NOMO-1 treated with dmso at 0.1 percent for 144 hours (cell line): ENCODE measurements around the gene TP53INP2.
"Not testable (repeated sequence)": the region's sequence is repeated elsewhere in the genome, so short reads cannot be mapped to it uniquely, and the experiment has no call there.

Source experiments
- DNase-seq: peaks from one replicate; lab custom pipeline; 2025; ENCODE audit not compliant: unreplicated experiment; lab: John Stamatoyannopoulos, UW

TP53INP2 gene

DNA sequence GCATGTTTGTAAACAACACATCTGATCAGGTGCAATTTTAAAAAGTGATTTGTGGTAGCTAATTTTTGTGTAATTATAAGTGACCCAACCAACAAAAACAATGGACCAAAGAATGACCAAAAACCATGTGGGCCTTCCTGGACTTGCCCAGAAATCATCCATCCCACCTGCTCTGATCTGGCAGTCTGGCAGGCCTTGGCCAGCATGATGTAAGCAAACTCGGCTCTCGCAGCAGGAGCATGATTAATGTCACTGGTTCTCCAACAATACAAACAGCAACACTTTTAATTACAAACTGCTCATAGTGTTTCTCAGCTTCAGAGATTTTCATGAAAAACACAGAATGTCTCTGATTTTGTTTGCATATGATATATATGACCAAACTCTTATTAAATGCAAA lies 16.1 kb downstream of the TP53INP2 start:
- no peak for DNase-seq

GRCh38 chr20:34722560-34722959 lies 18.4 kb downstream of the TP53INP2 start:
- DNase-seq = not testable (repeated sequence)

DNA sequence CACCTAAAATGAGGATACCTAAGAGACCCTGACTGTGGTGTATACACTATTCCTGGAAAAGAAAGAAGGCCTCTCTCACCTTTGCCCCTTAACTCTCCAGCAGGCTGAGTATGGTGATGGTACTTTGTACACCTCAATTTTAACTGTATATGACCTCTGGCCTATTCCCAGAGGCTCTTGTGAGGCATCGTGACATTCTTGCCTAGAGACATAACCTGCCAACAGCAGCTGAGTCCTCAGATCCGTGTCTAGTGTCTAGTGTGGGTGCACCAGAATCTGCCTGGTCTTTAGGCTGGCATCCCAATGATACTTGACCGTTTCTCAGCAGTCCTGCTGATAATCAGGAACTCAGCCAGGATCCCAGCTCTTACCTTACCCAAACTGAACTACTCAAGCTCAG lies 20.0 kb downstream of the TP53INP2 start:
- no peak for DNase-seq

- no peak for DNase-seq
Measured at GRCh38 chr20:34729416-34729815, 25.3 kb downstream of the TP53INP2 start.

DNA sequence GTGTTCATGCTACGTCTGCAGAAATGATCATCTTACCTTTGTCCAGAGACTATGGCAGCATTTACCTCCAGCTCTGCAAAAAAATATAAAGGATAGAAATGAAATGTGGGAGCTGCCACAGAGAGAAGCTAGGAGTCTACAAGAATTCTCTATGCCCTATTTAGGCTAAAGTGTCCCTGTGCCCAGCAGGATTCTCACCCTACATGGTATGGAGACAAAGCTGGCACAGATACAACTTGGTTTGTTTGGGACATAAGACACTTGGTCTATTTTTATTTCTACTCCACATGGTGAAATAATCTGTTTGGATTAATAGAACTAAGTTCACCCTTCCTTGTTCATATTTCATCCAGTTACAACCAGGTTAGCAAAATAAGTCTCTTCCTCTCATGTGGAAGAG lies 28.4 kb downstream of the TP53INP2 start:
- DNase-seq = no peak

DNA sequence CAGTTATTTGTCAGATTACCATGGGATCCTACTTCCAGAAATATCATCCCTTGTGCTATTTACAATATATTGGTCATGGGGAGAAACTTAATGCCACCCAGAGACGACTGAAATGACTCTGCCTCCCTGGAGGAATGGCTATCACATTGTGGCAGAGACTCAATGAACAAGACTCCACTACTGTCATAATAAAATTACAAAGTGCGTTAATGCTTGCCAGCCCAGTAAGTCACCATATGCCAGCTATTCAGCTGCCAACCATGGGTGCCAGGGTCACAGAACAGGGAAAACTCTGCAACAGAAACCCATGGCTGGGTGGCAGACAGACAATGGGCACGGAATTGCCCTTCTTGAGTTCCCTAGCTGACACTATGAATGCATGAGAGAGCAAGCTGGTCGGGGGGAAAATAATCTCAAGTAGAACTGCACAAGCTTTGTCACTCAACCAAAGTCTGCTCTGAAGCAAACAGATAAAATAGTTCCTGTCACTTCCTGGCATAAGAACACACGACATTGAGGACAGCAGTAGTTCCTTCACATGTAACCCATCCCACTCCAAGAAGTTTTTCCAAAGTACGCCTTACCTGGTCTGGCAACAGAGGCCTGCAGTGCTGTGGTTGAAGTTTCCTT lies 32.1 kb downstream of the TP53INP2 start:
- no peak for DNase-seq

- no peak for DNase-seq
Measured at GRCh38 chr20:34743039-34743438, 38.9 kb downstream of the TP53INP2 start.

- DNase-seq = no peak
Measured at GRCh38 chr20:34744340-34744739, 40.2 kb downstream of the TP53INP2 start.

GRCh38 chr20:34744847-34745246 lies 40.7 kb downstream of the TP53INP2 start:
- no peak for DNase-seq

DNA sequence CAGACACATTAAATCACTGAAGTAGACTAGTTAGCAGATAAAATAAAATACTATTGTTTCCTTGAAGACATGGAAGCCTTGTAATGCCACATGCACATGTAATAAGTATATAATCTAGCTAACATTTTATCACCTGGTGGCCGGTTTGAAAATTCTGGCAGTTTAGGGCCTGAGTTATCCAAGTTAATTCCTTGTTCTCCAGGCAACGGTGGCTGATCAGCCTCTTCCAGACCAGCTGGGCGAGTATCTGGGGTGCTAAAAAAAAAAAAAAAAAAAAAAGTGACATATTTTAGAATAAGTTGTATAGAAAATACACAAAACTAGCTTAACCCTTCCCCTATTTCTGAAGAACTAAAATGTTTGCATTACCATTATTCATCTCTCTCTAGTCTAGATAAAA lies 42.5 kb downstream of the TP53INP2 start:
- DNase-seq = no peak

- no peak for DNase-seq
Measured at GRCh38 chr20:34747479-34747878, 43.3 kb downstream of the TP53INP2 start.

DNA sequence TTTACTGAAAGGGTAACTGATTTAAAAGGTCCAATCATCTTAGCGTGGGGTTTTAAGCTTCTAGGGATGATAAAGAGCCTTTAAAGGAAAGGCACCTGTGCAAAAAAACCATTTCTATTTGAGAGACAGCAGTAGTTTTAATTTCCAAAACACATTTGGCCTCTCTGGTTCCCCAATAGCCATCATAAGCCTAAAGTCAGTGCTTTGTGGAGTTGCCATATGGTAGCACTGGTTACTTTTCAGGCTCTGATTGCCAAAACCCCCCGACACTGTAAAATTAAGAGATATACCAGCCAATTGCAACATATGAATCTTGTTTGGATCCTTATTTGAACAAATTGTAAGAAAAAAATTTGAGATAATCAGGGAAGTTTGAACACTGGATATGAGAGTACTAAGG lies 44.6 kb downstream of the TP53INP2 start:
- DNase-seq = no peak

DNA sequence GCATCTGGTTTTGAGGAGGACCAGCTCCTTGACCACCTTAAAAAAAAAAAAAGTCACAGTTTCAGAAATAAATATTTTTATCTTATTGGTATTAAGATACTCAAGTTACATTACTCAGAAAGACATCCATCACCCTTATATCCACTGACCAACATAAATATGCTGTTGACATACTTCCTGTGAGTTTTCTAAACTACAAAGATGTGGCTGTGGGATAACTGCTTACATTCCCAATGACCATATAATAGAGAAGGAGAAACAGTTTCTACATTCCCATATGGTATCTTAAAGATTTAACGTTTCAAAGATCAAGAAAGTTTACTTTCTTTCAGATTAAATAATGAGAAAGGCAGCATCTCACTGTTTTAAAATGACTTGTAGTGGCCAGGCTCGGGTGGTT lies 46.3 kb downstream of the TP53INP2 start:
- DNase-seq = no peak

DNA sequence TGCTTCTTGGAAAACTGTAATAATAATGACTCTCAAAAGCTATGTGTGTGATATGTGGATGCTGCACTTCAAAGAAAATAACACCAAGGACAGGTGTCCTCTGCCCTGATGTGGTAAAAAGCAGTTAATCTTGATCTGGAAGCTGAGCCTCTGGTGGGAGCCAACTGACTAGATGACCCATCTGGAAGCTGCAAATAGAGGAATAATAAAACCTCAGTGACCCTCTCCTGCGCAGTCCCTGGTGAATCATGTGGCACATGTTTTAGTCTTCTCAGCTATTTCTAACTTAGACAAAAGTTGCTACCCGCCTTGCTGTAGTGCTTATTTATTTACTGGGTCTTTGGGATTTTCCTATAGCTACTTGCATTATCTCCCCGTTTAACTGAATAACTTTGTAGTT lies 47.3 kb downstream of the TP53INP2 start:
- DNase-seq = no peak

GRCh38 chr20:34753706-34754461 lies 49.7 kb downstream of the TP53INP2 start:
- no peak for DNase-seq

- DNase-seq = no peak
Measured at GRCh38 chr20:34754611-34755010, 50.5 kb downstream of the TP53INP2 start.

GRCh38 chr20:34755367-34755766 lies 51.2 kb downstream of the TP53INP2 start:
- no peak for DNase-seq

GRCh38 chr20:34762031-34762555 lies 57.9 kb downstream of the TP53INP2 start:
- no peak for DNase-seq
